GM12891 (cell line): ENCODE results near the gene UXS1.

Experiments
- PAX5 ChIP-seq: IDR thresholded peaks from 2 replicates; pipeline ENCODE4 v1.6.1; 2011; ENCODE audit warnings: low read length, moderate library complexity, mild to moderate bottlenecking; ENCODE audit not compliant: insufficient read depth, severe bottlenecking
- POLR2A ChIP-seq: IDR thresholded peaks from 2 replicates; pipeline ENCODE4 v1.6.1; 2011; ENCODE audit warnings: low read depth, low read length, control low read depth
- POLR2AphosphoS5 ChIP-seq: IDR thresholded peaks from 2 replicates; pipeline ENCODE4 v1.6.1; 2011; ENCODE audit warnings: low read depth, low read length, control low read depth
- POU2F2 ChIP-seq: IDR thresholded peaks from 2 replicates; pipeline ENCODE4 v1.6.1; 2011; ENCODE audit warnings: low read depth, mild to moderate bottlenecking, control low read depth, low read length, moderate library complexity
- SPI1 ChIP-seq: IDR thresholded peaks from 2 replicates; pipeline ENCODE4 v1.6.1; 2011; ENCODE audit warnings: low read depth, low read length, control low read depth
- TAF1 ChIP-seq: IDR thresholded peaks from 2 replicates; pipeline ENCODE4 v1.6.1; 2011; ENCODE audit warnings: low read depth, low read length, control low read depth

GRCh38 chr2:106044021-106044420, 150.1 kb downstream of the UXS1 start:
- TF ChIP-seq POLR2AphosphoS5 (no peak), POLR2A (no peak), PAX5 (no peak), POU2F2 (no peak), TAF1 (no peak), SPI1 (no peak)
